ENCODE data around the gene NFE2L3.

GRCh38 chr7:26105931-26106330 lies 46.1 kb upstream of the NFE2L3 start:
- TF ChIP-seq CTCF (IDR thresholded peaks at IDR 0.05; ENCODE audit: poor library complexity) (no peak), EZH2 (IDR thresholded peaks at IDR 0.05; ENCODE audit: borderline replicate concordance) (no peak)

Data from hepatocyte (in vitro differentiated cells).